Kidney epithelial cell (primary cell): ENCODE measurements around the gene MUC5B. TPM values are rescaled to one million over a fixed set of nuclear protein-coding genes. Genes with fewer than 3 reads are reported as not detected.
"Not testable (repeated sequence)": the region's sequence is repeated elsewhere in the genome, so short reads cannot be mapped to it uniquely, and the experiment has no call there.

ENCODE experiments used
- DNase-seq: peaks from one replicate; pipeline ENCODE4 v3.0.0-alpha.2; 2010; ENCODE audit warnings: low read depth
- H3K27me3 ChIP-seq: 2 replicates; pipeline ENCODE4 v1.6.0; 2011; ENCODE audit warnings: low read length; ENCODE audit not compliant: control insufficient read depth, insufficient read depth
- H3K36me3 ChIP-seq: 2 replicates; pipeline ENCODE4 v1.5.1; 2011; ENCODE audit warnings: low read length; ENCODE audit not compliant: control insufficient read depth, insufficient read depth
- H3K4me3 ChIP-seq: 2 replicates; pipeline ENCODE4 v1.5.1; 2011; ENCODE audit warnings: low read depth, mild to moderate bottlenecking, control low read depth, low read length
- total RNA-seq: library from RNA; depleted of rRNA; stranded (reverse); fragments of >200 nt; gene quantifications from 2 replicates; pipeline ENCODE4 v1.2.3, GENCODE V29; 2015
- TF ChIP-seq, protein P1 (sequence below): IDR thresholded peaks from 2 replicates; pipeline ENCODE4 v1.5.1; 2011; ENCODE audit warnings: mild to moderate bottlenecking, moderate library complexity, low read length, control low read depth, inconsistent platforms; ENCODE audit not compliant: insufficient read depth, poor library complexity, severe bottlenecking

The MUC5B gene
- total RNA-seq, 1 donor from 2014 or later = not detected

GRCh38 chr11:1246301-1246700 is 23.4 kb downstream of the MUC5B start:
- H3K4me3 ChIP-seq, H3K27me3 ChIP-seq, DNase-seq, H3K36me3 ChIP-seq: not testable (repeated sequence)

DNA sequence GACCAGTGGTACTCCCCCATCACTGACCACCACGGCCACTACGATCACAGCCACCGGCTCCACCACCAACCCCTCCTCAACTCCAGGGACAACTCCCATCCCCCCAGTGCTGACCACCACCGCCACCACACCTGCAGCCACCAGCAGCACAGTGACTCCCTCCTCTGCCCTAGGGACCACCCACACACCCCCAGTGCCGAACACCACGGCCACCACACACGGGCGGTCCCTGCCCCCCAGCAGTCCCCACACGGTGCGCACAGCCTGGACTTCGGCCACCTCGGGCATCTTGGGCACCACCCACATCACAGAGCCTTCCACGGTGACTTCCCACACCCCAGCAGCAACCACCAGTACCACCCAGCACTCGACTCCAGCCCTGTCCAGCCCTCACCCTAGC is 24.2 kb downstream of the MUC5B start:
- H3K36me3 ChIP-seq, H3K27me3 ChIP-seq, H3K4me3 ChIP-seq, DNase-seq: not testable (repeated sequence)

- not testable (repeated sequence) for H3K4me3 ChIP-seq, DNase-seq, H3K36me3 ChIP-seq, H3K27me3 ChIP-seq
These were observed 26.1 kb downstream of the MUC5B start for GRCh38 chr11:1248951-1249350.

GRCh38 chr11:1250411-1250810 is 27.5 kb downstream of the MUC5B start:
- not testable (repeated sequence) for H3K4me3 ChIP-seq, H3K36me3 ChIP-seq, H3K27me3 ChIP-seq, DNase-seq

GRCh38 chr11:1251236-1251770 is 28.4 kb downstream of the MUC5B start:
- Histone ChIP-seq H3K36me3 (no peaks in the 10 kb centered on the region), H3K27me3 (no peaks in the 10 kb centered on the region), H3K4me3 (no peak overlapping the region)
- TF ChIP-seq, protein P1, sequence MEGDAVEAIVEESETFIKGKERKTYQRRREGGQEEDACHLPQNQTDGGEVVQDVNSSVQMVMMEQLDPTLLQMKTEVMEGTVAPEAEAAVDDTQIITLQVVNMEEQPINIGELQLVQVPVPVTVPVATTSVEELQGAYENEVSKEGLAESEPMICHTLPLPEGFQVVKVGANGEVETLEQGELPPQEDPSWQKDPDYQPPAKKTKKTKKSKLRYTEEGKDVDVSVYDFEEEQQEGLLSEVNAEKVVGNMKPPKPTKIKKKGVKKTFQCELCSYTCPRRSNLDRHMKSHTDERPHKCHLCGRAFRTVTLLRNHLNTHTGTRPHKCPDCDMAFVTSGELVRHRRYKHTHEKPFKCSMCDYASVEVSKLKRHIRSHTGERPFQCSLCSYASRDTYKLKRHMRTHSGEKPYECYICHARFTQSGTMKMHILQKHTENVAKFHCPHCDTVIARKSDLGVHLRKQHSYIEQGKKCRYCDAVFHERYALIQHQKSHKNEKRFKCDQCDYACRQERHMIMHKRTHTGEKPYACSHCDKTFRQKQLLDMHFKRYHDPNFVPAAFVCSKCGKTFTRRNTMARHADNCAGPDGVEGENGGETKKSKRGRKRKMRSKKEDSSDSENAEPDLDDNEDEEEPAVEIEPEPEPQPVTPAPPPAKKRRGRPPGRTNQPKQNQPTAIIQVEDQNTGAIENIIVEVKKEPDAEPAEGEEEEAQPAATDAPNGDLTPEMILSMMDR = no peak
- no peak for DNase-seq

GRCh38 chr11:1252371-1253102 is 29.7 kb downstream of the MUC5B start:
- TF ChIP-seq, protein P1 = no peak
- no peaks in the 10 kb centered on the region for H3K36me3 ChIP-seq
- H3K27me3 ChIP-seq = no peaks in the 10 kb centered on the region
- no peak for DNase-seq
- H3K4me3 ChIP-seq = no peak overlapping the region

- H3K4me3 ChIP-seq = no peak overlapping the region
- no peaks in the 10 kb centered on the region for H3K27me3 ChIP-seq
- TF ChIP-seq, protein P1 = no peak
- H3K36me3 ChIP-seq = no peaks in the 10 kb centered on the region
- no peak for DNase-seq
These were observed 30.2 kb downstream of the MUC5B start for GRCh38 chr11:1253103-1253485.

- Histone ChIP-seq H3K4me3 (no peak overlapping the region), H3K36me3 (no peaks in the 10 kb centered on the region), H3K27me3 (no peaks in the 10 kb centered on the region)
- TF ChIP-seq, protein P1 = no peak
- no peak for DNase-seq
These were observed 31.3 kb downstream of the MUC5B start for GRCh38 chr11:1254086-1254648.
